SH-SY5Y (cell line): ENCODE results near the gene VIPR2.

Experiments
- GATA2 ChIP-seq: IDR thresholded peaks from 2 replicates; pipeline ENCODE4 v1.6.1; 2011; ENCODE audit warnings: mild to moderate bottlenecking, low read depth, low read length
- GATA3 ChIP-seq: IDR thresholded peaks from 2 replicates; pipeline ENCODE4 v1.6.1; 2011; ENCODE audit warnings: low read depth, mild to moderate bottlenecking, low read length, moderate library complexity

- TF ChIP-seq GATA2 = no peak
- TF ChIP-seq GATA3 = no peak
These were observed 78.7 kb downstream of the VIPR2 start for GRCh38 chr7:159065852-159066480.
